Ishikawa (cell line): Measurements from ENCODE around the gene ADCY5.

ENCODE experiments used
- CEBPB ChIP-seq: IDR thresholded peaks from 2 replicates; pipeline ENCODE4 v1.6.1; 2012
- CREB1 ChIP-seq: IDR thresholded peaks from 2 replicates; pipeline ENCODE4 v1.6.1; 2012; ENCODE audit warnings: low read depth
- EGR1 ChIP-seq: IDR thresholded peaks from 2 replicates; pipeline ENCODE4 v1.6.1; 2012
- EP300 ChIP-seq: IDR thresholded peaks from 2 replicates; pipeline ENCODE4 v1.6.1; 2012; ENCODE audit warnings: borderline replicate concordance
- FOXM1 ChIP-seq: IDR thresholded peaks from 2 replicates; pipeline ENCODE4 v1.6.1; 2012; ENCODE audit warnings: low read depth, borderline replicate concordance
- NFIC ChIP-seq: IDR thresholded peaks from 2 replicates; pipeline ENCODE4 v1.6.1; 2012
- RAD21 ChIP-seq: IDR thresholded peaks from 2 replicates; pipeline ENCODE4 v1.6.1; 2012; ENCODE audit warnings: low read depth
- TAF1 ChIP-seq: IDR thresholded peaks from 2 replicates; pipeline ENCODE4 v1.6.1; 2012; ENCODE audit warnings: low read depth, mild to moderate bottlenecking
- TCF12 ChIP-seq: IDR thresholded peaks from 2 replicates; pipeline ENCODE4 v1.6.1; 2012; ENCODE audit warnings: low read depth
- TEAD4 ChIP-seq: IDR thresholded peaks from 2 replicates; pipeline ENCODE4 v1.6.1; 2012
- YY1 ChIP-seq: IDR thresholded peaks from 2 replicates; pipeline ENCODE4 v1.6.1; 2012; ENCODE audit warnings: low read depth
- ZBTB7A ChIP-seq: IDR thresholded peaks from 2 replicates; pipeline ENCODE4 v1.6.1; 2012; ENCODE audit warnings: low read depth
- TF ChIP-seq, protein P1 (sequence below): IDR thresholded peaks from 2 replicates; pipeline ENCODE4 v1.6.1; 2012; ENCODE audit warnings: low read depth, mild to moderate bottlenecking
- TF ChIP-seq, protein P2 (sequence below): IDR thresholded peaks from 2 replicates; pipeline ENCODE4 v1.6.1; 2012
- TF ChIP-seq, protein P3 (sequence below): IDR thresholded peaks from 2 replicates; pipeline ENCODE4 v1.6.1; 2012

The ADCY5 gene

DNA sequence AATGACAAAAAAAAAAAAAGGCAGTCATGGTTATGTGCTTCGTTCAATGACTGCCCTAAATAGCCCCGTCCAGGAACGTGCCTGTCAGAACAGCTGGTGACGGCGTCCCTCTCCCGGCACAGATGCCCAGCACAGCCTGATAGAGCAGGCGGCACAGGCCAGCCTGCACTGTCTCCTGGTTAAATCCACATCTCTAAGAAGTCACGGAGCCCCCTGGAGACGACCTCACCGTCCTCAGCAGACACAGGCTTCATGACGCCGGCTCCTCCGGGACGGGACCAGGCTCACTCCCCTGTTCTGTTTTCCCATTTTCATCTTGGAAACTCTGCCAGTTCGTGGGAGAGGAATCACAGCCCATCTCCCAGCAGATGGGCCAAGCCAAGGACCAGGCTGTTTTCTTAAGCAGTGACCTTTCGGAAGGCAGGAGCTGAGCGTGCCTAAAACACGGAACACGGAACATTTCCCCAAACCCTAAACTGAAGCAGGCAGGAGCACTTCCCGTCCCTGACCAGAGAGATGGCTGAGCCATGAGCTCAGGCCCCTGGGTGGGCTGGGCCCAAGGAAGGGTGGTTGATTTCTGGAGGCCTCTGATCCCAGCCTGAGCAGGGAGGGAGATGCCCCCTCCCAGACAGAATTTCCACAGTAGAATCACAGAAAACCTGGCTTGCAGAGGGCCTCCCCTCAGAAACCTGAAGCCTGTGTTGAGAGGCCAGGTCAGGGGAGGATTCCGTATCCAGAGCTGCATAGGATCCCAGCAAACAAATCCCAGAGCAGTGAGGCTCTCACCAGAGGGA is 35.9 kb downstream of the ADCY5 start:
- TF ChIP-seq, protein P1, sequence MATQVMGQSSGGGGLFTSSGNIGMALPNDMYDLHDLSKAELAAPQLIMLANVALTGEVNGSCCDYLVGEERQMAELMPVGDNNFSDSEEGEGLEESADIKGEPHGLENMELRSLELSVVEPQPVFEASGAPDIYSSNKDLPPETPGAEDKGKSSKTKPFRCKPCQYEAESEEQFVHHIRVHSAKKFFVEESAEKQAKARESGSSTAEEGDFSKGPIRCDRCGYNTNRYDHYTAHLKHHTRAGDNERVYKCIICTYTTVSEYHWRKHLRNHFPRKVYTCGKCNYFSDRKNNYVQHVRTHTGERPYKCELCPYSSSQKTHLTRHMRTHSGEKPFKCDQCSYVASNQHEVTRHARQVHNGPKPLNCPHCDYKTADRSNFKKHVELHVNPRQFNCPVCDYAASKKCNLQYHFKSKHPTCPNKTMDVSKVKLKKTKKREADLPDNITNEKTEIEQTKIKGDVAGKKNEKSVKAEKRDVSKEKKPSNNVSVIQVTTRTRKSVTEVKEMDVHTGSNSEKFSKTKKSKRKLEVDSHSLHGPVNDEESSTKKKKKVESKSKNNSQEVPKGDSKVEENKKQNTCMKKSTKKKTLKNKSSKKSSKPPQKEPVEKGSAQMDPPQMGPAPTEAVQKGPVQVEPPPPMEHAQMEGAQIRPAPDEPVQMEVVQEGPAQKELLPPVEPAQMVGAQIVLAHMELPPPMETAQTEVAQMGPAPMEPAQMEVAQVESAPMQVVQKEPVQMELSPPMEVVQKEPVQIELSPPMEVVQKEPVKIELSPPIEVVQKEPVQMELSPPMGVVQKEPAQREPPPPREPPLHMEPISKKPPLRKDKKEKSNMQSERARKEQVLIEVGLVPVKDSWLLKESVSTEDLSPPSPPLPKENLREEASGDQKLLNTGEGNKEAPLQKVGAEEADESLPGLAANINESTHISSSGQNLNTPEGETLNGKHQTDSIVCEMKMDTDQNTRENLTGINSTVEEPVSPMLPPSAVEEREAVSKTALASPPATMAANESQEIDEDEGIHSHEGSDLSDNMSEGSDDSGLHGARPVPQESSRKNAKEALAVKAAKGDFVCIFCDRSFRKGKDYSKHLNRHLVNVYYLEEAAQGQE = no peak
- TF ChIP-seq EP300 = no peak
- TF ChIP-seq YY1 = no peak
- TF ChIP-seq, protein P2, sequence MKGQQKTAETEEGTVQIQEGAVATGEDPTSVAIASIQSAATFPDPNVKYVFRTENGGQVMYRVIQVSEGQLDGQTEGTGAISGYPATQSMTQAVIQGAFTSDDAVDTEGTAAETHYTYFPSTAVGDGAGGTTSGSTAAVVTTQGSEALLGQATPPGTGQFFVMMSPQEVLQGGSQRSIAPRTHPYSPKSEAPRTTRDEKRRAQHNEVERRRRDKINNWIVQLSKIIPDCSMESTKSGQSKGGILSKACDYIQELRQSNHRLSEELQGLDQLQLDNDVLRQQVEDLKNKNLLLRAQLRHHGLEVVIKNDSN = no peak
- TF ChIP-seq RAD21 = no peak
- TF ChIP-seq, protein P3, sequence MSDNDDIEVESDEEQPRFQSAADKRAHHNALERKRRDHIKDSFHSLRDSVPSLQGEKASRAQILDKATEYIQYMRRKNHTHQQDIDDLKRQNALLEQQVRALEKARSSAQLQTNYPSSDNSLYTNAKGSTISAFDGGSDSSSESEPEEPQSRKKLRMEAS = no peak
- TF ChIP-seq TEAD4 = no peak
- TF ChIP-seq FOXM1 = no peak
- no peak for TF ChIP-seq TAF1
- TF ChIP-seq NFIC = no peak
- no peak for TF ChIP-seq TCF12
- TF ChIP-seq CREB1 = no peak
- no peak for TF ChIP-seq CEBPB
- TF ChIP-seq ZBTB7A = no peak
- TF ChIP-seq EGR1 = no peak

DNA sequence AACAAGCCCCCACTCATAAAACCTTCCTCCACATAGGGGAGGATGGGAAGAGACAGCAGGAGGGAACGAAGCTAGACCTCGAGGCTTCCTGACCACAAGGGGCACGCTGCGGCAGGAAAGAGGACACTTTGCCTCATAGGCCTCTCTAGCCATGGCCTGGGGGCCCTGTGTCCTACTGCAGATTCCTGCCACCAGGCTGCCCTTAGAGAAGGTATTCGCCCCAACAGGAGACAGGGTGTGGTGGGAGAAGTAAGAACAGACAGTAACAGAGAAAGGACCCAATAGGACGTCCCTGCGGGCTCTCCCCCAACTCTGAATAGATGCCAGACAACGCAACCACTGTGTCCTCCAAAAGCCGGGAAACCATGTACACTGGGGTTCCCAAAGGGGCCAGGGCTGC is 36.8 kb downstream of the ADCY5 start:
- TF ChIP-seq, protein P2 = no peak

DNA sequence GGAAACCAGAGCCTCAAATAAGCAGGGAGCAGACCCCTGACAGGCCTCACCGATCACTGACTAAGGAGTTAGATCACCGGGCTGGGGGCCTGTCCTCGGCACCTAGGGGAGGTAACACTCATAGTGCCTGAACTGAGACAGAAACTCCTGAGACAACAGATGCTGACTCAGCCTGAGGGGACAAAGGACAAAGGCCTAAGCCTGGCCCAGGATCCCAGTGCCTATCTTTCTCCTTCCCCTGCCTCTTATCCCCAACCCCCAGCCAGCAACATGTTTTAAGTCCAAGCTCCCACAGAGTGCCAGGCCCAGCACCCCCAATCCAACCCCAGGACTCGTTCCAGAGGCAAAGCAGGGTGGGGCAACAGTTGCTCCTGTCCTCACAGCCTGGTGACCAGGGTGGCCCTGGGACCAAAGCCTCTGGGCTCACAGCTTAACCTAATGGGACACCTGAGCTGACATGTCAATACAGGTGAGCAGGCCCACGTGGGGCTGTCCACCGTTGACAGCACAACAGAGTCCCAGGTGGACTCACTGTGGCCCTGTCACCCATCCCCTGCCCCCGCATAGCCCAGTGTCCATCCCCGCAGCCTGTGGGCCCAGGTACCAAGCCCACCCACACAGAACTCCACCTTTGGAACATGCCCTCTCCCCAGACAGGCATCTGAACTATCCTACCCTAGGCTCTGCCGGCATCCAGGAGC is 37.4 kb downstream of the ADCY5 start:
- TF ChIP-seq TAF1 (no peak), CEBPB (no peak), NFIC (no peak), RAD21 (no peak)
- TF ChIP-seq, protein P2 = no peak

DNA sequence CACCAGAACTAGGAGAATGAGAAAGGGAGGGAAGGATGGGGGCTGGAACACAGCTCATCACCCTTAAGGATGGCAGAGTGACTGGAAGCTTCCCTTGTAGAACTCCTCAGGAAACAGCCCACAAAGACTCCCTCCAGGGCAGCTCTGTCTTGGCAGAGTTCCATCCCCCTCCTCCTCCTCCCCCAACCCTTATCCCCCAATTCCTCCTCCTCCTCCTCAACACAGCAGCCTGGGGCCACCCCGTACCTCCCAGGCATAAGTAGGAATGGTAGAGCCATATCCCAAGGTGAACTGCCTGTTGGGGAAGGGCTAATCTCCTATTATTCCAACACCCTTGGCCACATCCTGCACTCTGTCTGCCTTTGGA is 38.8 kb downstream of the ADCY5 start:
- no peak for TF ChIP-seq TCF12

DNA sequence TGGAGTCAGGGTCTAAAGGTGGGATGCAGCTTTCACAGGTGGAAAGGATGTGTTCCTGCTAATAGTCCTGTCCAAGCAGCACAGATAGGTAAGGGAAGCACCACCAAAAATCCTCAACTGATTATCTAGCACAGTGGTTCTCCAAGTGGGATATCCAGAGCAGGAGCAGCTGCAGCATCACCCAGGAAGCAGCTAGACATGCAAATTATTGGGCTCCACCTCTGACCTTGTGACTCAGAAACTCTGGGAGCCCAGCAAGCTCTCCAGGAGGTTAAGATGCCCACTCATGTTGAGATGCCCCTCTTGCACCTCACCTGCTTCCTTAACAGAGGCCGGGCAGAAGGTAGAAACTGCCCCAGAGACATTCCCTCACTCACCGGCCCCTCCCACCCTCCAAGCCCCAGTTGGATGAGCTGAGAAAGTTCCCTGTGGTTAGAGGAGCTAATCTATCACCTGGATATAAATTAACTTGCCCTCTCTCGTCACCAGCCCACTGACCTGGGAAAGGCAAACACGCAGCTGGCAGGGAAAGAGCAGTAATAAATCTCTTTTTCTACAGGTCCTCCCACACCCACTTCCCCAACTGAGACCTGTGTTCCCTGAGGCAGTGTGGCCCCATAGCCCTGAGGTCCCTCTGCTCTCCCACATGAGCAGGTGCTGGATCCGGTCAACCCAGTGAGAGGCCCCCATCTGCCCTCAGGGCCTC is 39.3 kb downstream of the ADCY5 start:
- TF ChIP-seq TEAD4 (peak; percentile 17; the same call in 1 of the 2 replicates), FOXM1 (peak; percentile 31; the same call in 1 of the 2 replicates), EP300 (peak; percentile 77; the same call in 1 of the 2 replicates), NFIC (peak; percentile 78), TCF12 (peak; percentile 88), EGR1 (0 out of 2 replicates have a peak, but pooled peaks have one; percentile 32)
- TF ChIP-seq, protein P1 = no peak
- TF ChIP-seq, protein P2 = no peak
